SK-N-SH (cell line): ENCODE results near the gene FGFRL1.

ENCODE experiments used
- CTCF ChIP-seq: fragments of 200-600 bp; sonication (generic); IDR thresholded peaks from 2 replicates; pipeline ENCODE4 v1.6.1; 2017; ENCODE audit warnings: antibody characterized with exemption, mild to moderate bottlenecking, moderate library complexity
- EP300 ChIP-seq, 2 experiments: IDR thresholded peaks; 2 replicates each; pipeline versions ENCODE4 v1.4.0 to v1.6.1; 2012; ENCODE audit warnings: borderline replicate concordance in 1 of 2, low read depth in 1 of 2, low read length in 1 of 2
- EZH2phosphoT487 ChIP-seq: fragments of 200-600 bp; sonication (generic); IDR thresholded peaks from 2 replicates; pipeline ENCODE4 v1.6.1; 2017; ENCODE audit warnings: low read depth, mixed run types, mild to moderate bottlenecking, antibody characterized with exemption, moderate library complexity, borderline replicate concordance
- GABPA ChIP-seq: IDR thresholded peaks from 2 replicates; pipeline ENCODE4 v1.4.0; 2012; ENCODE audit warnings: low read depth, mild to moderate bottlenecking
- USF1 ChIP-seq: IDR thresholded peaks from 2 replicates; pipeline ENCODE4 v1.4.0; 2012; ENCODE audit warnings: low read depth, borderline replicate concordance

GRCh38 chr4:1041936-1042330 is 30.5 kb downstream of the FGFRL1 start:
- TF ChIP-seq CTCF (no peak), EP300 (IDR thresholded peaks at IDR 0.05; ENCODE audit: borderline replicate concordance in 1 of 2, low read depth in 1 of 2, low read length in 1 of 2) (no peak), EZH2phosphoT487 (no peak), GABPA (no peak), USF1 (no peak)
